ENCODE measurements around the gene C22orf23.

DNA sequence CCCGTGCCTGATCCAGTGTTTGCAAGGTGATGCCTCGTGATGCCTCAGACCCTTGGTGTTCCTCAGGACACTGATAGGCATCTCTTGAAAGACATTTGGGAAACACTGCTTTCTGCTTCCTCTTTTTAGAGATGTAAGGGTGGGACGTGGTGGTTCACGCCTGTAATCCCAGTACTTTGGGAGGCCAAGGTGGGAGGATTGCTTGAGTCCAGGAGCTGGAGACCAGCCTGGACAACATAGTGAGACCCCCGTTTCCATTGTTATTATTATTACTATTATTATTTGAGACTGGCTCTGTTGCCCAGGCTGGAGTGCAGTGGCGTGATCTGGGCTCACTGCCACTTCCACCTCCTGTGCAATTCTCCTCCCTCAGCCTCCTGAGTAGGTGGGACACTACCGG lies 37.5 kb upstream of the C22orf23 start:
- TF ChIP-seq, protein P1, sequence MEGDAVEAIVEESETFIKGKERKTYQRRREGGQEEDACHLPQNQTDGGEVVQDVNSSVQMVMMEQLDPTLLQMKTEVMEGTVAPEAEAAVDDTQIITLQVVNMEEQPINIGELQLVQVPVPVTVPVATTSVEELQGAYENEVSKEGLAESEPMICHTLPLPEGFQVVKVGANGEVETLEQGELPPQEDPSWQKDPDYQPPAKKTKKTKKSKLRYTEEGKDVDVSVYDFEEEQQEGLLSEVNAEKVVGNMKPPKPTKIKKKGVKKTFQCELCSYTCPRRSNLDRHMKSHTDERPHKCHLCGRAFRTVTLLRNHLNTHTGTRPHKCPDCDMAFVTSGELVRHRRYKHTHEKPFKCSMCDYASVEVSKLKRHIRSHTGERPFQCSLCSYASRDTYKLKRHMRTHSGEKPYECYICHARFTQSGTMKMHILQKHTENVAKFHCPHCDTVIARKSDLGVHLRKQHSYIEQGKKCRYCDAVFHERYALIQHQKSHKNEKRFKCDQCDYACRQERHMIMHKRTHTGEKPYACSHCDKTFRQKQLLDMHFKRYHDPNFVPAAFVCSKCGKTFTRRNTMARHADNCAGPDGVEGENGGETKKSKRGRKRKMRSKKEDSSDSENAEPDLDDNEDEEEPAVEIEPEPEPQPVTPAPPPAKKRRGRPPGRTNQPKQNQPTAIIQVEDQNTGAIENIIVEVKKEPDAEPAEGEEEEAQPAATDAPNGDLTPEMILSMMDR (IDR thresholded peaks at IDR 0.05) = no peak
- TF ChIP-seq POLR2A (IDR thresholded peaks at IDR 0.05) = no peak
